A549 (cell line): ENCODE measurements around the gene ENPP3.
"Not testable (repeated sequence)": the region's sequence is repeated elsewhere in the genome, so short reads cannot be mapped to it uniquely, and the experiment has no call there.

Source experiments
- CTCF ChIP-seq: fragments of >200 bp; sonication (Bioruptor Twin); formaldehyde crosslinking; IDR thresholded peaks from 3 replicates; pipeline ENCODE4 v1.5.1; 2016
- JUNB ChIP-seq: fragments of >200 bp; sonication (Bioruptor Twin); formaldehyde crosslinking; IDR thresholded peaks from 2 replicates; pipeline ENCODE4 v1.6.1; 2016
- RARB ChIP-seq: fragments of 250-450 bp; sonication (Bioruptor Pico); IDR thresholded peaks from 2 replicates; pipeline ENCODE4 v1.8.0; 2021; ENCODE audit warnings: mild to moderate bottlenecking, moderate library complexity
- TP53 ChIP-seq: fragments of 250-450 bp; sonication (Bioruptor Pico); IDR thresholded peaks from 2 replicates; pipeline ENCODE4 v1.5.0; 2021; ENCODE audit warnings: mild to moderate bottlenecking, moderate library complexity

- TF ChIP-seq RARB (CRISPR knock-in tag); CTCF; JUNB; TP53: not testable (repeated sequence)
Measured at GRCh38 chr6:131700851-131701250, 63.7 kb downstream of the ENPP3 start.
